Prostate gland (tissue), 2 donors: ENCODE results near the gene JPH4. TPM values are rescaled to one million over a fixed set of nuclear protein-coding genes. Genes with fewer than 3 reads are reported as not detected.
"Not testable (repeated sequence)": the region's sequence is repeated elsewhere in the genome, so short reads cannot be mapped to it uniquely, and the experiment has no call there.

Source experiments
- DNase-seq: peaks from one replicate; pipeline ENCODE4 v3.0.0-alpha.2; 2019; ENCODE audit warnings: low spot score
- H3K27ac ChIP-seq, 2 donors: fragments of 200-600 bp; sonication (generic); 2 replicates each; pipeline ENCODE4 v1.5.1; 2017 to 2019
- H3K27me3 ChIP-seq: fragments of 200-600 bp; sonication (generic); replicated peaks from 2 replicates; pipeline ENCODE4 v1.5.1; 2019; ENCODE audit not compliant: insufficient read depth
- H3K36me3 ChIP-seq, 2 donors: fragments of 200-600 bp; sonication (generic); 1 replicate in 1 of 2; 2 replicates in 1 of 2; pipeline versions ENCODE4 v1.5.1 to v1.8.1; 2017 to 2019
- H3K4me1 ChIP-seq: fragments of 200-600 bp; sonication (generic); replicated peaks from 2 replicates; pipeline ENCODE4 v1.5.1; 2019
- H3K4me3 ChIP-seq, 2 donors: fragments of 200-600 bp; sonication (generic); 2 replicates each; pipeline ENCODE4 v1.5.1; 2017 to 2019
- H3K9me3 ChIP-seq: fragments of 200-600 bp; sonication (generic); 2 replicates; pipeline ENCODE4 v1.5.1; 2017
- POLR2A ChIP-seq: fragments of 450-650 bp; IDR thresholded peaks from one replicate; pipeline ENCODE4 v1.6.1; 2016; ENCODE audit warnings: antibody characterized with exemption, mild to moderate bottlenecking
- POLR2AphosphoS5 ChIP-seq: sonication (generic); formaldehyde crosslinking; IDR thresholded peaks from one replicate; pipeline ENCODE4 v1.6.1; 2017; ENCODE audit warnings: antibody characterized with exemption
- WGBS: methylation state at CpG from one replicate; pipeline ENCODE4 v1.1.5; 2018; 5-methylcytosine and 5-hydroxymethylcytosine counted together
- intact Hi-C: fragments of 100-400 bp; cut with DNase I; formaldehyde crosslinking; loops from one replicate; pipeline ENCODE4 v1.14.2; 2022
- total RNA-seq, 2 donors: library from RNA; depleted of rRNA; stranded (reverse); fragments of >200 nt; gene quantifications; one replicate each; pipeline ENCODE4 v1.1.0, GENCODE V29; 2016
- TF ChIP-seq, protein P1 (sequence below), 4 experiments: fragments of 200-600 bp in 2 of 4; fragments of 450-650 bp in 2 of 4; sonication (generic) in 2 of 4; IDR thresholded peaks; 1 replicate in 3 of 4; 2 replicates in 1 of 4; pipeline ENCODE4 v1.5.1; 2016 to 2019; ENCODE audit warnings: antibody characterized with exemption in 4 of 4, mild to moderate bottlenecking in 2 of 4, moderate library complexity in 2 of 4

Gene JPH4
- total RNA-seq, 2 donors from 2014 or later: 8.5 to 17.8 TPM

DNA sequence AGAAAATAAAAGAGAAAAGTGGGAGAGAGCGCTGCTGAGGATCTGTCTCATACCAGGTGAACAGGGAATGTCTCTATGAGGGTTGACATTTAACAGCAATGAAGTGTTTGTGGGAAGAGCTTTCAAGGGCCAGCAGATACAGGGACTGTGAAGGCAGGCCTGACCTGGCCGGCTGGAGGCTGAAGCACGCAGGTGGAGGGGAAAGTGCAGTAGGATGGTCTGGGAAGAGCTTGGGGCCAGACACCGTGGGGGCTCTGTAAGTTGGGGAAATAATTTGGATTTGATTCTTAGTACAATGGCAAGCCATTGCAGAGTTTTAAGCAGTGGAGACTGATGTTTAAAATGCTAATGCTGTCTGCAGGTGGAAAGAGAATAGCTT lies 33.8 kb upstream of the JPH4 start:
- Histone ChIP-seq H3K27ac (no peak overlapping the region), H3K36me3 (no peaks in the 10 kb centered on the region), H3K4me1 (no peaks in the 10 kb centered on the region), H3K9me3 (no peaks in the 10 kb centered on the region), H3K27me3 (no peaks in the 10 kb centered on the region), H3K4me3 (no peak overlapping the region)
- 83% methylated on average over 4 of the region's 4 CpGs for WGBS
- TF ChIP-seq POLR2AphosphoS5: no peak
- TF ChIP-seq, protein P1, sequence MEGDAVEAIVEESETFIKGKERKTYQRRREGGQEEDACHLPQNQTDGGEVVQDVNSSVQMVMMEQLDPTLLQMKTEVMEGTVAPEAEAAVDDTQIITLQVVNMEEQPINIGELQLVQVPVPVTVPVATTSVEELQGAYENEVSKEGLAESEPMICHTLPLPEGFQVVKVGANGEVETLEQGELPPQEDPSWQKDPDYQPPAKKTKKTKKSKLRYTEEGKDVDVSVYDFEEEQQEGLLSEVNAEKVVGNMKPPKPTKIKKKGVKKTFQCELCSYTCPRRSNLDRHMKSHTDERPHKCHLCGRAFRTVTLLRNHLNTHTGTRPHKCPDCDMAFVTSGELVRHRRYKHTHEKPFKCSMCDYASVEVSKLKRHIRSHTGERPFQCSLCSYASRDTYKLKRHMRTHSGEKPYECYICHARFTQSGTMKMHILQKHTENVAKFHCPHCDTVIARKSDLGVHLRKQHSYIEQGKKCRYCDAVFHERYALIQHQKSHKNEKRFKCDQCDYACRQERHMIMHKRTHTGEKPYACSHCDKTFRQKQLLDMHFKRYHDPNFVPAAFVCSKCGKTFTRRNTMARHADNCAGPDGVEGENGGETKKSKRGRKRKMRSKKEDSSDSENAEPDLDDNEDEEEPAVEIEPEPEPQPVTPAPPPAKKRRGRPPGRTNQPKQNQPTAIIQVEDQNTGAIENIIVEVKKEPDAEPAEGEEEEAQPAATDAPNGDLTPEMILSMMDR (IDR thresholded peaks at IDR 0.05): no peak
- TF ChIP-seq POLR2A: no peak
- DNase-seq: no peak
- intact Hi-C loops: no loop called here

DNA sequence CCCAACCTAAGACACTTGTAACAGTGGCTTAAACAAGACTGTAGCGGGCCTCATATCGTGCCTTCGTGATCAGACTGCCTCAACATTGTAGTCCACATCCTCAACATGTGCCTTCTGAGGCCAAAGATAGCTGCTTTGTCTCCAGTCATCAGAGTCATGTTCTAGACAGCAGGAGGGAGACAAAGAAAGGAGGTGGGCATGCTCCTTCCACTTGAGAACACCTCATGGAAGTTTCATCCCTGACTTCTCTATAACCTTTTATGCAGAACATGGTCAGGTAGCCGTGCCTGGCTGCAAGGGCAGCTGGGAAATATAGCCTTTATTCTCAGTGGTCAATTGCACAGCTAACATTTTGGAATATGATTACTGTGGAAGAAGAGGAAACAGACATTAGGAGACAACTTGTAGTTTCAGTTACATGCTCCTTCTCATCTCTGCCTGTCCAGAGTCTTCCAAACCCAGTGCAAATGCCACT lies 32.3 kb upstream of the JPH4 start:
- Histone ChIP-seq H3K4me3 (no peak overlapping the region), H3K27me3 (no peaks in the 10 kb centered on the region), H3K4me1 (no peaks in the 10 kb centered on the region), H3K36me3 (no peaks in the 10 kb centered on the region), H3K9me3 (no peaks in the 10 kb centered on the region), H3K27ac (peak overlapping the region in 1 of 2 donors; percentile 46)
- WGBS: 71% methylated on average over 4 of the region's 4 CpGs
- no peak for DNase-seq
- TF ChIP-seq POLR2AphosphoS5: no peak
- TF ChIP-seq POLR2A: no peak
- intact Hi-C loops: no loop called here

DNA sequence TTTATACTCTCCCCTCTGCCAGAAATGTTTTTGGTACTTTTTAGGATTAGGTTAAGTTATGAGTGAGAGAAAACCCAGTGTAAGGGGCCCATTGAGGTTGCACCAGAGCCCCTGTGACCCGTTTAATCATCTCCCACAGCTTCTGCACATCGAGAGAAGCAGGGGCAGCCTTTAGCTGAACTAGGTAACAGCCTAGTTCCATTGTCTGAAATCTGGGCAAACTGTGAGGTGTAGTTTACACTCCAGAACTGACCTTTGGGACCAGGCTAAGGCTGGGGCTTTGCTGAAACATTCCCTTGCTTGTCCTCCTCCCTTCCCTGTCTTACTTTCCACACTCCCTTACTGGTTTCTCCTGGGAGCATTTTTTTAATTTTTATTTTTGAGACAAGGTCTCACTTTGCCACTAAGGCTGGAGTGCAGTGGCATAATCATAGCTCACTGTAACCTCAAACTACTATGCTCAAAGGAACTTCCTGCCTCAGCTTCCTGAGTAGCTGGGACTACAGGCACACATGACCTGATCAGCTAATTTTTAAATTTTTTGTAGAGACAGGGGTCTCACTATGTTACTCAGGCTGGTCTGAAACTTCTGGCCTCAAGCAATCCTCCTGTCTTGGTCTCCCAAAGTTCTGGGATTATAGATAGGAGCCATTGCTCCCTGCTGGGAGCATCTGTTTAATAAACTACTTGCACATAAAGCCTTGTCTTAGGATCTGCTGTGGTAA lies 31.7 kb upstream of the JPH4 start:
- DNase-seq: no peak
- Histone ChIP-seq H3K36me3 (no peaks in the 10 kb centered on the region), H3K27me3 (no peaks in the 10 kb centered on the region), H3K27ac (no peak overlapping the region), H3K4me1 (no peaks in the 10 kb centered on the region), H3K4me3 (no peak overlapping the region), H3K9me3 (no peaks in the 10 kb centered on the region)
- TF ChIP-seq, protein P1 (IDR thresholded peaks at IDR 0.05): no peak
- TF ChIP-seq POLR2A: no peak
- no peak for TF ChIP-seq POLR2AphosphoS5
- intact Hi-C loops: no loop called here
- 83% methylated on average over 2 of the region's 2 CpGs for WGBS

DNA sequence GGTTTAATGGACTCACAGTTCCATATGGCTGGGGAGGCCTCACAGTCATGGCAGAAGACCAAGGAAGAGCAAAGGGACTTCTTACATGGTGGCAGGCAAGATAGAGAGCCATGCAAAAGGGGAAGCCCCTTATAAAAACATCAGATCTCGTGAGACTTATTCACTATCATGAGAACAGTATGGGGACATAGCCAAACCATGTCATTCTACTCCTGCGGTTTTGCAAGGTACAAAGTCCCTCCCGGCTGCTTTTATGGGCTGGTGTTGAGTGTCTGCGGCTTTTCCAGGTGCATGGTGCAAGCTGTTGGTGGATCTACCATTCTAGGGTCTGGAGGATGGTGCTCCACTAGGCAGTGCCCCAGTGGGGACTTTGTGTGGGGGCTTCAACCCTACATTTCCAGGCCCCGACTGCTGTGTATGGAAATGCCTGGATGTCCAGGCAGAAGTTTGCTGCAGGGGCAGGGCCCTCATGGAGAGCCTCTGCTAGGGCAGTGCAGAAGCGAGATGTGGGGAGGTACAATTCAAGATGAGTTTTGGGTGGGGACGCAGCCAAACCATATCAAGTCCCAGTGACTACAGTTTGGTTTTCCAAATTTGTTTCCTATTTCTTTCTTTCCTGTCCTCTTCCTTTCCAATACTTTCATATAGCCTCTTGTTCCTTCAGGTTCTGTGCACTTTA lies 31.0 kb upstream of the JPH4 start:
- WGBS: 64% methylated on average over 7 of the region's 7 CpGs
- H3K36me3 ChIP-seq, H3K4me1 ChIP-seq, H3K4me3 ChIP-seq, H3K27ac ChIP-seq, H3K27me3 ChIP-seq, DNase-seq, intact Hi-C loops, H3K9me3 ChIP-seq: not testable (repeated sequence)

DNA sequence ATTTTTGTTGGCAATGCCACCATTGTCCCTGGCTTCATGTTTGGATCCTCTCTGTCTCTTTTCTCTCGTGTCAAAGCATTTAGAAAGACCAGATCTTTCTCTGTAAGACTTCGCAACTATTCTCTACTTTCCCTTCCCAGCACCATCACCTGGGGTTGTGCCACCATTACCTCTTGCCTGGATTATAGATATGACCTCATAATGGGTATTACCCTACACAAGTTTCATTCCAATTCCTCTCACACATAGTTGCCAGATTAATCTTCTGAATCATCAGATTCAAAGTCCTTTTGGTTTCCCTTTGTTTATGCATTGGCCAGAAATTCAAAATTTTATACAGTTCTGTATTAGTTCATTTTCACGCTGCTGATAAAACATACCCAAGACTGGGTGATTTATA lies 30.4 kb upstream of the JPH4 start:
- TF ChIP-seq, protein P1 (IDR thresholded peaks at IDR 0.05): no peak
- TF ChIP-seq POLR2A: no peak
- TF ChIP-seq POLR2AphosphoS5: no peak
- Histone ChIP-seq H3K4me3 (no peak overlapping the region), H3K27ac (no peak overlapping the region), H3K4me1 (no peaks in the 10 kb centered on the region), H3K27me3 (no peaks in the 10 kb centered on the region), H3K9me3 (no peaks in the 10 kb centered on the region), H3K36me3 (no peaks in the 10 kb centered on the region)
- intact Hi-C loops: no loop called here
- no peak for DNase-seq
- WGBS: 94% methylated on average over 3 of the region's 3 CpGs
